Measurements from ENCODE around the gene KHDC1. TPM values are rescaled to one million over a fixed set of nuclear protein-coding genes. Genes with fewer than 3 reads are reported as not detected.

KHDC1 gene
- total RNA-seq, 1 donor from 2014 or later: 0.98 TPM

DNA sequence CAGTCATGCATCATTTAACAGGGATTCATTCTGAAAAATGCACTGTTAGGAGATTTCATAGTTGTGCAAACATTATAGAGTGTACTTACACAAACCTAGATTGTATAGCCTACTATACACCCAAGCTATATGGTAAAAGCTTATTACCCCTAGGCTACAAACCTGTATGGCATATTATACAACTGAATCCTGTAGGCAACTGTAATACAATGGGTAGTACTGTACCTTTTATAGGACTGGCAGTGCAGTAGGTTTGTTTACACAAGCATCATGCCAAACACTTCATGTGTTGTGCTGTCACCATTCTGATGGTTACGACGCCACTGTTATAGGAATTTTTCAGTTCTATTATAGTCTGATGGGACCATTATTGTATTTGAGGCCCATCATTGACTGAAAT, 39.3 kb upstream of the KHDC1 start:
- intact Hi-C loops (cut with DNase I): no loop called here
- TF ChIP-seq, protein P1, sequence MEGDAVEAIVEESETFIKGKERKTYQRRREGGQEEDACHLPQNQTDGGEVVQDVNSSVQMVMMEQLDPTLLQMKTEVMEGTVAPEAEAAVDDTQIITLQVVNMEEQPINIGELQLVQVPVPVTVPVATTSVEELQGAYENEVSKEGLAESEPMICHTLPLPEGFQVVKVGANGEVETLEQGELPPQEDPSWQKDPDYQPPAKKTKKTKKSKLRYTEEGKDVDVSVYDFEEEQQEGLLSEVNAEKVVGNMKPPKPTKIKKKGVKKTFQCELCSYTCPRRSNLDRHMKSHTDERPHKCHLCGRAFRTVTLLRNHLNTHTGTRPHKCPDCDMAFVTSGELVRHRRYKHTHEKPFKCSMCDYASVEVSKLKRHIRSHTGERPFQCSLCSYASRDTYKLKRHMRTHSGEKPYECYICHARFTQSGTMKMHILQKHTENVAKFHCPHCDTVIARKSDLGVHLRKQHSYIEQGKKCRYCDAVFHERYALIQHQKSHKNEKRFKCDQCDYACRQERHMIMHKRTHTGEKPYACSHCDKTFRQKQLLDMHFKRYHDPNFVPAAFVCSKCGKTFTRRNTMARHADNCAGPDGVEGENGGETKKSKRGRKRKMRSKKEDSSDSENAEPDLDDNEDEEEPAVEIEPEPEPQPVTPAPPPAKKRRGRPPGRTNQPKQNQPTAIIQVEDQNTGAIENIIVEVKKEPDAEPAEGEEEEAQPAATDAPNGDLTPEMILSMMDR (IDR thresholded peaks at IDR 0.05): no peak
- no peak for TF ChIP-seq POLR2AphosphoS5 (IDR thresholded peaks at IDR 0.05; ENCODE audit: insufficient read depth in 1 of 2, low read depth in 1 of 2)
- TF ChIP-seq POLR2A (IDR thresholded peaks at IDR 0.05): no peak
- Histone ChIP-seq H3K4me3 (no peak overlapping the region), H3K36me3 (no peaks in the 10 kb centered on the region), H3K27ac (no peak overlapping the region), H3K4me1 (no peaks in the 10 kb centered on the region), H3K9me3 (no peaks in the 10 kb centered on the region), H3K27me3 (no peaks in the 10 kb centered on the region)
- no peak for DNase-seq (ENCODE audit: extremely low spot score in 2 of 2)

DNA sequence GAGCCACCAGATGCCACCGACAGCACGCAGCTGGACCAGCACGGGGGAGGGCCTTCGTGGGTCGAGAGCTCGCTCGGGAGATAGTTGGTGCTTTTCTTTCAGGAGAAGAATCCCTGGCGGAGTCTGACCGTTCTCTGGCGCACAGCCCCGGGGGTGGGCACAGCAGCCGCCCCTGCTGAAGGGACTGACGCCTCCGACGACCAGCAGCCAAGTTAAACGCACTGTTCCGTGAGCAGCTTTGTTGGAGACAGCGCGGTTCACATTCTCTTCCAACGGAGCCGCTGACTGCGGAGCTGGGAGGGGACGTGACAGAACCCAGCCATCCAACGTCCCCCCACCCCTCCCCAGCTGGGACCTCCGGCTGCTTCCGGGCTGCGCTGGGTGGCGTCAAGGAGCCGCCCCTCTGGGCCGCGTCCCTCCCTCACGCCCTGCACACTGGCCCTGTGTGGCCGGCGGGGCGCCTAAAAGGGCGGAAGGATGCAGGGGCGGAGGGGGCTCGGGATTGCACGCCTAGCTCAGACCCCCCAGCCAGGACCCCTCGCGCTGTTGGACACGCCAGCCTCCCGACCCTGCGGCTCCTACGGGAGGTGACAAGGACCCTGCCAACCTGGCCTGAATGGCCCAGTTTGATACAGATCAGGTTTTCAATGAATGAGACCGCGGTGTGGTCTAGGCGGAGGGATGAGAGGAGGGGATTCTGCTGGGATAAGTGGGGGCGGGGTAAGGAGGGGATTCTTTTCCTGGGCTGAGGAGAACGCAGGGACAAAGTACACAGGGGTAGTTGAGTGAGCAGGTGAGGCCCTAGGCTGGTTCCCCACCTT, 36.4 kb upstream of the KHDC1 start:
- DNase-seq (ENCODE audit: extremely low spot score in 2 of 2): no peak
- Histone ChIP-seq H3K27me3 (no peaks in the 10 kb centered on the region), H3K36me3 (no peaks in the 10 kb centered on the region), H3K27ac (no peak overlapping the region), H3K4me1 (no peaks in the 10 kb centered on the region), H3K4me3 (peak overlapping the region; percentile 34 to 38), H3K9me3 (no peaks in the 10 kb centered on the region)
- TF ChIP-seq POLR2A (IDR thresholded peaks at IDR 0.05): no peak
- TF ChIP-seq POLR2AphosphoS5 (IDR thresholded peaks at IDR 0.05; ENCODE audit: insufficient read depth in 1 of 2, low read depth in 1 of 2): no peak
- TF ChIP-seq, protein P1 (IDR thresholded peaks at IDR 0.05): no peak
- intact Hi-C loops (cut with DNase I): no loop called here

DNA sequence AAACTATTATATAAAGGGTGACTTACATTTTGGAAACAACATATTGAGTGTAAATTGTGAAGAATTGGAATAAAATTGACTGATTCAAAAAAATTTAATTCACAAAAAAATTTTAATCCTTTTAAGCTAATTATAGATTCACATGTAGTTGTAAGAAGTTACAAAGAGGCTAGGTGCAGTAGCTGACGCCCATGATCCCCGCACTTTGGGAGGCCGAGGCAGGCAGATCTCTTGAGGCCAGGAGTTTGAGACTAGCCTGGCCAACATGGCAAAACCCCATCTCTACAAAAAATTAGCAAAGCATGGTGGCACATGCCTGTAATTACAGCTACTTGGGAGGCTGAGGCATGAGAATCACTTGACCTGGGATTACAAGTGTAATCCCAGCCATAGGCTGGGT, 30.3 kb upstream of the KHDC1 start:
- no peak for TF ChIP-seq POLR2A (IDR thresholded peaks at IDR 0.05)
- TF ChIP-seq, protein P1 (IDR thresholded peaks at IDR 0.05): no peak
- no peak for TF ChIP-seq POLR2AphosphoS5 (IDR thresholded peaks at IDR 0.05; ENCODE audit: insufficient read depth in 1 of 2, low read depth in 1 of 2)
- no peaks in the 10 kb centered on the region for H3K9me3 ChIP-seq
- no peak for DNase-seq (ENCODE audit: extremely low spot score in 2 of 2)
- H3K27ac ChIP-seq: no peak overlapping the region
- H3K36me3 ChIP-seq: no peaks in the 10 kb centered on the region
- H3K4me1 ChIP-seq: no peaks in the 10 kb centered on the region
- intact Hi-C loops (cut with DNase I): no loop called here
- no peak overlapping the region for H3K4me3 ChIP-seq
- no peaks in the 10 kb centered on the region for H3K27me3 ChIP-seq

DNA sequence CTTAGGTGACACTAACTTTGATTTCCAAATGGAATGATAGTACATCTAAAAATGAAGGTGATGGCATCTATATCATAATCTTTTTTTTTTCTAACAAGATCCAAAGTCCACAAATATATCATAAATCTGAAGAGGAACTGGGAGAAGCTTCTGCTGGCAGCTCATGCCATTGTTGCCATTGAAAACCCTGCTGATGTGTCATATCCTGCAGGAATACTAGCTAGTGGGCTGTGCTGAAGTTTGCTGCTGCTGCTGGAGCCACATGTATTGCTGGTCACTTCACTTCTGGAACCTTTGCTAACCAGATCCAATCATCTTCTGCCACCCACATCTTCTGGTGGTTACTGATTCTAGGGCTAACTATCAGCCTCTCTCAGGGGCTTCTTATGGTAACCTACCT, 27.4 kb upstream of the KHDC1 start:
- H3K27ac ChIP-seq: no peak overlapping the region
- DNase-seq (ENCODE audit: extremely low spot score in 2 of 2): no peak
- intact Hi-C loops (cut with DNase I): no loop called here
- no peaks in the 10 kb centered on the region for H3K4me1 ChIP-seq
- no peaks in the 10 kb centered on the region for H3K27me3 ChIP-seq
- H3K36me3 ChIP-seq: no peaks in the 10 kb centered on the region
- TF ChIP-seq, protein P1 (IDR thresholded peaks at IDR 0.05): no peak
- TF ChIP-seq POLR2AphosphoS5 (IDR thresholded peaks at IDR 0.05; ENCODE audit: insufficient read depth in 1 of 2, low read depth in 1 of 2) (no peak), POLR2A (IDR thresholded peaks at IDR 0.05) (no peak)
- H3K9me3 ChIP-seq: no peaks in the 10 kb centered on the region
- H3K4me3 ChIP-seq: no peak overlapping the region

DNA sequence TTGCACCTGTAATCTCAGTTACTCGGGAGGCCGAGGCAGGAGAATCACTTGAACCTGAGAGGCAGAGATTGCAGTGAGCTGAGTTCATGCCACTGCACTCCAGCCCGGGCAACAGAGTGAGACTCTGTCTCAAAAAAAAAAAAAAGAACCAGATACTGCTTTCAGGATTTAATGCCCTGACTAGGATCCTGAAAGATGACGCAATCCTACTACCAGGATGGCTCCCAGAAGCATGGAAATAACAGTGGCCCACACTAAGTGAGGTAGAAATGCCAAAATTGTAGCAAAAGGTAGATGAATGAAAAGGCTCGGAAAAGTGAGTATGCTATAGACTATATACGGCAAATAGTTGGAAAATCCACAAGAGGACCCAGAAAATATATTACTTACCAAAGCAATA, 23.8 kb upstream of the KHDC1 start:
- intact Hi-C loops (cut with DNase I): no loop called here
- TF ChIP-seq POLR2A (IDR thresholded peaks at IDR 0.05): no peak
- H3K27me3 ChIP-seq: no peaks in the 10 kb centered on the region

More for the DNA sequence above, 23.8 kb upstream of the KHDC1 start:
- Histone ChIP-seq H3K27ac (no peak overlapping the region), H3K9me3 (no peaks in the 10 kb centered on the region), H3K4me3 (no peak overlapping the region), H3K4me1 (no peaks in the 10 kb centered on the region), H3K36me3 (no peaks in the 10 kb centered on the region)
- no peak for DNase-seq (ENCODE audit: extremely low spot score in 2 of 2)
